ENCODE data around the gene MAP7D3.
A peak's percentile ranks its signal among the peaks of the same experiment; 100 is the strongest.
"Not testable (repeated sequence)": the region's sequence is repeated elsewhere in the genome, so short reads cannot be mapped to it uniquely, and the experiment has no call there.

MAP7D3 gene

GRCh38 chrX:136182414-136182813 lies 68.8 kb downstream of the MAP7D3 start:
- DNase-seq = no peak

DNA sequence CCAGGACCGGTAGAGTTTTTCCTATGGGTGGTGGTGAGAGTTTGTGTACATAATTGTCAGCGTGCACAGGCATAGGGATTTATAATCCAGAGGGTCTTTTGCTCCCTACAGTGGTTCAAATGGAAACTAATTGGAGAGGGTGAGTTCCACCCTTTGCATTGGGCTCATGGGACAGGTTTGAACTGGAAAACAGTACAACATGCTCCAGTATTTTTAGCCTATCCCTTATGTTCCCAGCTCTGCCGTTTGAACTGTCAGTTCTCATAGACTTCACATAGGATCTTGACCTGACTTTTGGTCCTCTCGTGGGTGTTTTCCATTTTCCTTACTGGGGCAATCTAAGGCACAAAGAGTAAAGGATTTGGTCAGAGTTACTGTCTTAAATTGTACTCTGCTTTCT lies 72.1 kb downstream of the MAP7D3 start:
- DNase-seq = no peak

DNA sequence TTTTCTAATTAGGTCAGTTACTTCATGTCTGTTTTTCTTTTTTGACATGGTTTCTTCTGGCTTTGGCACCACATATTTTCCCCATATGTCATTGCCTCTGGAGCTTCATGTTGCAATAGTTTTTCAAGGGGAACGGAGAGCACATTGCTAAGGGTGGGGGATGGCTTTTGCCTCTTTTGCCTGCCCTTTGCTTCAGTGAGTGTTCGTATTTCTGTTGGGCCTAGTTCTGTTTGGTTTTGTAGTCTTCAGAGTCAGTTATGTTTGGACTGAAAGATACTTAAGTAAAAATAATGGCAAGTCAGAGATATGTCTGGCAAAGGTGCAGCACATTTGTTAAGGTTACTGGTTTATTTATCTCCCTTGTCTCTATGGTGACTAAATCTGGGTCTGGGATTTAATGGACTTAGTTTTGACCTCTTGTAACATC lies 74.8 kb downstream of the MAP7D3 start:
- peak; percentile 89 for DNase-seq

- DNase-seq = no peak
Measured at GRCh38 chrX:136171420-136171819, 79.8 kb downstream of the MAP7D3 start.

DNA sequence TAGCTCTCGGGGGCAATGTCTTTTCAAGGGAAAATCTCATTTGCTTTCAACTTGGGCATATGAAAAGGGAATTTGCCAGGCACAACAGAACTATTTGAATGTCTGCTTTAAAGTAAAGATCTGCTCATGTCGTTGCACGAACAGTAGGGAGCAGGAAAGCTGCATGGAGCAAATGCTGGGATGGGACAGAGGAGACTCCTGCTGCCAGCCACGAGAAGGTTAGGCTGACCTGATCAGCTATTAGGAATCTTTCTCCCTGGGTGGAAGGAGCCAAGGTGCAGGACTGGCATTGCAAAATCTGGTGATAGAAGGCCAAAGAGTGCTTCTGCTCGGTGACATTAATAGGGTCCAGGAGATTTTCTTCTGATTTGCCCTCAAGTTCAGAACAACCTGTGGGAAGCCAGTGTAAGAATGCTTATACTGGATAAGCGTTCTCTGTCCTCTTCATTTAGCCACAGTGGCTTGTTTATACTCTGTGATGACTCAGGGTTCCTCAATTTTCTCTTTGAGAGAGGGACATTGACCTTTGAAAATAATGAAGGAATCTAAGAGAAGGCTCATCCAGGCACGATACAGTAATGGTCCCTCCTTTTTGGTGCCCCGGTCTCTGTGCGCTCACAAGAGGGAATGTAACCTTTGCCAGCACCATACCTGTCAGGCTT lies 80.9 kb downstream of the MAP7D3 start:
- peak; percentile 30 for DNase-seq

- peak; percentile 95 for DNase-seq
Measured at GRCh38 chrX:136168929-136169735, 82.1 kb downstream of the MAP7D3 start.

- DNase-seq = not testable (repeated sequence)
Measured at GRCh38 chrX:136167989-136168388, 83.2 kb downstream of the MAP7D3 start.

GRCh38 chrX:136166221-136166855 lies 84.9 kb downstream of the MAP7D3 start:
- peak; percentile 46 for DNase-seq

DNA sequence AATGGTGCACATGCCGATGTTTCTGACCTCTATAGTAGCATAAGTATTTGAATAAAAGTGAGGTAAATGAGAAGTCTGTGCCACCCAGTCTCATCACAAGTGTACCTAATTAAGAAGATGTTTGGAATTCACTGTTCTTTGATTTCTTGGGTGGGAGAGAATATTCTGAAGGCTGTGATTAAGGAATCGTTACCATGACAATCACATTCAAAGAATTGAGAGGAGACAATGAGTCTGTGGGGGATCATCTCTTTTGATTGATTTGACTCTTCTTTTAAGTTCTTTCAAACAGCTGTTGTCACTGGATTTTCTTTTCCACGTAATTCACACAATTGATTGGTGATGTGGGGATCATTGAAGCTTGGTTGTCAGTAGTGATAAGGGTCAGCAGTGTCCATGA lies 85.8 kb downstream of the MAP7D3 start:
- no peak for DNase-seq

DNA sequence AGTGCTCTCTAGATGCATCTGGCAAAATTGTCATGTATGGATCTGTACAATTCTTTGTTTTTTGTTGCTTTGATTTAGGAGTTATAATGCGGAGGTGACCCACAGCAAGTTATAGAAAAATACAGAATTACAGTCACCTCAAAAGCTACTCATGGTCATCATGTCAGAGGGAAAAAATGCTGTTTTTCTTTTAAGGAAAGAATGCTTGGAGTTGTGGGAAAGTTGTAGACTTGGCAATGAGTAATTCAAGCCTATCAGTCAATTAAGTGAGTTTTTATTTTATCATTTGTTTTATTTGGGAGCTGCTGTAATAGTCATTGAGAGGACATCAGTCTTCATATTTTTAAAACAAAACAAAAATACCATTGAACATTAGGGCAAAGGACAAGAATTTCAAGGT lies 87.5 kb downstream of the MAP7D3 start:
- DNase-seq = peak; percentile 31
